ENCODE measurements around the gene ATP2A2. TPM values are rescaled to one million over a fixed set of nuclear protein-coding genes. Genes with fewer than 3 reads are reported as not detected.
A peak's percentile ranks its signal among the peaks of the same experiment; 100 is the strongest.

The ATP2A2 gene
- total RNA-seq, 1 donor from 2014 or later, result 185 TPM

DNA sequence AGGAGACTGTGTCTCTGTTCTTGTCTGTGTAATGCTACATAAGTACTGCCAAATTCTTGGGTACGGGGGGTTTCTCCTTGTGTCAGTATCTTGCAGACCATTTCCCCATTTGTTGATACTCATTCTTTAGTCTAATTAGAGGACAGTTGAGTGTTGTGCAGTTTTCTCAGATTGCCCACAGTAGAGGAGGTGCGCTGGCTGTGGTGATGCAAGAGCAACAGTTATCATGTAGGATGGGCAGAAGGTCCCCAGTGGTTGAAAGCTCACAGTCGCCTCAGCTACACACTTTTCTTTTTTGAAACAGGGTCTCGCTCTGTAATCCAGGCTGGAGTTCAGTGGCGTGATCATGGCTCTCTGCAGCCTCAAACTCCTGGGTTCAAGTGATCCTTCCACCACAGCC lies 37.8 kb upstream of the ATP2A2 start:
- TF ChIP-seq CTCF (IDR thresholded peaks at IDR 0.05), result no peak
- no peak for DNase-seq (ENCODE audit: low spot score in 2 of 2)

DNA sequence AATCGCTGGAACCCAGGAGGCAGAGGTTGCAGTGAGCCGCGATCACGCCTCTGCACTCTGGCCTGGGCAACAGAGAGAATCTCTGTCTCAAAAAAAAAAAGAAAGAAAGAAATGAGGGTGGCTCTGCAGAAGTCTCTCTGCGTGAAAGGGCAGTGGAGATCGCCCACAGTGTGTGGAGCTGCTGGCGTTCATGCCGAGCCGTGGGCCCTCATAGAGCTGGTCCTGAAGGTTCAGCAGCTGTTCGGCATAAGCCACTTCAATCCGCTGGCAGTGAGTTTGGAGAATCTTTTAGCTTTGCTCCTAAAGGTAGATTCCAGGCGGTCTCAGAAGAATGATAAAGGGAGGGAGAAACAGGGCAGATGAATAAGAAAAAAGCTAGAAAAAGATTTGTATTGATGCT lies 36.7 kb upstream of the ATP2A2 start:
- Histone ChIP-seq H3K27ac (no peak overlapping the region), H3K4me3 (no peak overlapping the region), H3K27me3 (no peaks in the 10 kb centered on the region), H3K36me3 (no peaks in the 10 kb centered on the region), H3K9me3 (no peaks in the 10 kb centered on the region), H3K4me1 (peaks cover 17 to 21% of the 10 kb centered on the region in 2 donors)
- TF ChIP-seq CTCF (IDR thresholded peaks at IDR 0.05), result no peak
- intact Hi-C loops (cut with DNase I), result no loop called here
- DNase-seq (ENCODE audit: low spot score in 2 of 2), result no peak

More for the DNA sequence above, 37.8 kb upstream of the ATP2A2 start:
- Histone ChIP-seq H3K27me3 (no peaks in the 10 kb centered on the region), H3K4me3 (no peak overlapping the region), H3K9me3 (no peaks in the 10 kb centered on the region), H3K27ac (no peak overlapping the region), H3K36me3 (no peaks in the 10 kb centered on the region), H3K4me1 (peaks cover 14 to 20% of the 10 kb centered on the region in 2 donors)
- intact Hi-C loops (cut with DNase I), result no loop called here

DNA sequence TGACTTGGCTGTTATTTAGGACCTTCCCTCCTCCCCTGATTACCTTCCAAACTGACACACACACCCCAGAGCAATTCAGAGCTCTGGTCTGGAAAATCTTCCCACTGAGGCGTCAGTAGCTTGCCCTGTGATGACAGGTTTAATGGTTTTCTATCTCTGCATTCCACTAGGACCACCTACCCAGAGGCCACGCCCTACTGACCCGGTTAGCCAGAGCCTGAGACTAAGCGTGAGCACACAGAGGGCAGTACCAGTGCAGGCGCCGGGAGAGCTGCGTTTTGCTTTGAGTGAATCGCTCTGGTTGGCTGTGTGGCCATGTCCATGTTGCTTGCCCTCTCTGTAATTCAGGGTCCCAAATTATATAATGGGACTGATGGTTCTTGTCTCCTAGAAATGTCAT lies 36.2 kb upstream of the ATP2A2 start:
- no peaks in the 10 kb centered on the region for H3K9me3 ChIP-seq
- H3K4me1 ChIP-seq, result peaks cover 20 to 24% of the 10 kb centered on the region in 2 donors
- no peak for TF ChIP-seq CTCF (IDR thresholded peaks at IDR 0.05)
- H3K36me3 ChIP-seq, result no peaks in the 10 kb centered on the region
- no peak for DNase-seq (ENCODE audit: low spot score in 2 of 2)
- H3K27ac ChIP-seq, result no peak overlapping the region
- no peaks in the 10 kb centered on the region for H3K27me3 ChIP-seq
- H3K4me3 ChIP-seq, result no peak overlapping the region
- intact Hi-C loops (cut with DNase I), result no loop called here

GRCh38 chr12:110245369-110245772 lies 35.7 kb upstream of the ATP2A2 start:
- no peaks in the 10 kb centered on the region for H3K36me3 ChIP-seq
- peaks cover 24 to 25% of the 10 kb centered on the region in 2 donors for H3K4me1 ChIP-seq
- peak in 1 of 3 experiments; percentile 15 for TF ChIP-seq CTCF (IDR thresholded peaks at IDR 0.05)
- H3K27me3 ChIP-seq, result no peaks in the 10 kb centered on the region
- H3K27ac ChIP-seq, result no peak overlapping the region
- H3K9me3 ChIP-seq, result no peaks in the 10 kb centered on the region
- no peak overlapping the region for H3K4me3 ChIP-seq
- DNase-seq (ENCODE audit: low spot score in 2 of 2), result no peak
- intact Hi-C loops (cut with DNase I), result no loop called here

- Histone ChIP-seq H3K27me3 (no peaks in the 10 kb centered on the region), H3K27ac (peak overlapping the region; percentile 69 to 77), H3K9me3 (no peaks in the 10 kb centered on the region), H3K4me3 (no peak overlapping the region), H3K4me1 (peaks cover 24 to 26% of the 10 kb centered on the region in 2 donors), H3K36me3 (no peaks in the 10 kb centered on the region)
- no peak for TF ChIP-seq CTCF (IDR thresholded peaks at IDR 0.05)
- intact Hi-C loops (cut with DNase I), result no loop called here
- DNase-seq (ENCODE audit: low spot score in 2 of 2), result no peak
Observed at GRCh38 chr12:110246636-110247339, 34.3 kb upstream of the ATP2A2 start.

All from ascending aorta (tissue), 2 donors.